Smooth muscle cell (in vitro differentiated cells): ENCODE data around the gene SFRP5. TPM values are rescaled to one million over a fixed set of nuclear protein-coding genes. Genes with fewer than 3 reads are reported as not detected.

ENCODE experiments used
- DNase-seq: peaks from one replicate; lab custom pipeline; 2025; ENCODE audit not compliant: unreplicated experiment; lab: John Stamatoyannopoulos, UW
- H2AFZ ChIP-seq: fragments of 200-600 bp; sonication (generic); 2 replicates; pipeline ENCODE4 v1.6.0; 2016; ENCODE audit warnings: antibody characterized with exemption, low read depth, mild to moderate bottlenecking
- H3F3A ChIP-seq: fragments of 200-600 bp; sonication (generic); 2 replicates; pipeline ENCODE4 v1.6.0; 2017; ENCODE audit warnings: antibody characterized with exemption, low read depth
- H3K27ac ChIP-seq: fragments of 200-600 bp; sonication (generic); 2 replicates; pipeline ENCODE4 v1.5.1; 2016; ENCODE audit warnings: low read depth, mild to moderate bottlenecking
- H3K27me3 ChIP-seq: fragments of 200-600 bp; sonication (generic); 2 replicates; pipeline ENCODE4 v1.6.1; 2016; ENCODE audit warnings: low read depth, mild to moderate bottlenecking
- H3K36me3 ChIP-seq: fragments of 200-600 bp; sonication (generic); 2 replicates; pipeline ENCODE4 v1.5.1; 2016; ENCODE audit warnings: low read depth
- H3K4me1 ChIP-seq: fragments of 200-600 bp; sonication (generic); 2 replicates; pipeline ENCODE4 v1.5.1; 2016; ENCODE audit warnings: low read depth
- H3K4me2 ChIP-seq: fragments of 200-600 bp; sonication (generic); 2 replicates; pipeline ENCODE4 v1.6.0; 2016; ENCODE audit warnings: mild to moderate bottlenecking
- H3K4me3 ChIP-seq: fragments of 200-600 bp; sonication (generic); 2 replicates; pipeline ENCODE4 v1.5.1; 2016; ENCODE audit warnings: mild to moderate bottlenecking
- H3K79me2 ChIP-seq: fragments of 200-600 bp; sonication (generic); 2 replicates; pipeline ENCODE4 v1.6.0; 2016; ENCODE audit warnings: low read depth, mild to moderate bottlenecking
- H3K9ac ChIP-seq: fragments of 200-600 bp; sonication (generic); 2 replicates; pipeline ENCODE4 v1.6.0; 2016; ENCODE audit warnings: low read depth
- H3K9me3 ChIP-seq: fragments of 200-600 bp; sonication (generic); replicated peaks from 2 replicates; pipeline ENCODE4 v1.5.1; 2016; ENCODE audit warnings: low read depth
- H4K20me1 ChIP-seq: fragments of 200-600 bp; sonication (generic); 2 replicates; pipeline ENCODE4 v1.6.0; 2016; ENCODE audit warnings: low read depth
- WGBS: methylation state at CpG from one replicate; pipeline ENCODE4 v1.1.7; 2016; ENCODE audit warnings: low lambda C conversion rate; 5-methylcytosine and 5-hydroxymethylcytosine counted together
- polyA plus RNA-seq: library from polyadenylated mRNA; unstranded; fragments of >200 nt; fragmentation: Nextera tagmentation; extraction: Ambion mirVana; gene quantifications from 2 replicates; pipeline ENCODE4 v1.2.1, GENCODE V29; 2016
- total RNA-seq: library from RNA; depleted of rRNA; stranded (reverse); fragments of >200 nt; gene quantifications from 2 replicates; pipeline ENCODE4 v1.2.3, GENCODE V29; 2014
- TF ChIP-seq, protein P1 (sequence below): fragments of 200-600 bp; sonication (generic); IDR thresholded peaks from 2 replicates; pipeline ENCODE4 v1.5.1; 2017; ENCODE audit warnings: borderline replicate concordance, mild to moderate bottlenecking, antibody characterized with exemption; ENCODE audit not compliant: insufficient read depth, poor library complexity, severe bottlenecking

SFRP5 gene
- total and polyA plus RNA-seq, 2 experiments from 2014 or later = 0.11 TPM; not detected in 1

DNA sequence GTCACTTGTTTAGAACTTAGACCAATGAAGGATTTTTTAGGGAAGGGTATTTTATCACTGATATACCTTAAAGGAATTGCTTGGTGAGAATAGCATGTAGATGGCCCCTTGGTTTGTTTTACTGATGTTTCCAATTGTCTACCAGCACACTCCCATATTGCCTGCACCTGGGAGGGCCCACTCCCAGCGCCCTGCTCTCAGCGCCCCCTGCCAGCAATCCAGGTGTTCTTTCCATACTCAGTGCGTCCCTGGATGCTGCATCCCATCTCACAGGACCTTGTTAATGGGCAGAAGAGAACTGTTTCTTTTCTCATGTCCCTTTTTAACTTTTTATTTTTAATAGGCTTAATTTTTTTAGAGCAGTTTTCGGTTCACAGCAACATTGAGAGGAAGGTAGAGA lies 24.1 kb upstream of the SFRP5 start:
- no peak overlapping the region for H2AFZ ChIP-seq
- H3K79me2 ChIP-seq = no peaks in the 10 kb centered on the region
- H3K9ac ChIP-seq = no peak overlapping the region
- no peaks in the 10 kb centered on the region for H3K36me3 ChIP-seq
- H3K27ac ChIP-seq = no peak overlapping the region
- TF ChIP-seq, protein P1, sequence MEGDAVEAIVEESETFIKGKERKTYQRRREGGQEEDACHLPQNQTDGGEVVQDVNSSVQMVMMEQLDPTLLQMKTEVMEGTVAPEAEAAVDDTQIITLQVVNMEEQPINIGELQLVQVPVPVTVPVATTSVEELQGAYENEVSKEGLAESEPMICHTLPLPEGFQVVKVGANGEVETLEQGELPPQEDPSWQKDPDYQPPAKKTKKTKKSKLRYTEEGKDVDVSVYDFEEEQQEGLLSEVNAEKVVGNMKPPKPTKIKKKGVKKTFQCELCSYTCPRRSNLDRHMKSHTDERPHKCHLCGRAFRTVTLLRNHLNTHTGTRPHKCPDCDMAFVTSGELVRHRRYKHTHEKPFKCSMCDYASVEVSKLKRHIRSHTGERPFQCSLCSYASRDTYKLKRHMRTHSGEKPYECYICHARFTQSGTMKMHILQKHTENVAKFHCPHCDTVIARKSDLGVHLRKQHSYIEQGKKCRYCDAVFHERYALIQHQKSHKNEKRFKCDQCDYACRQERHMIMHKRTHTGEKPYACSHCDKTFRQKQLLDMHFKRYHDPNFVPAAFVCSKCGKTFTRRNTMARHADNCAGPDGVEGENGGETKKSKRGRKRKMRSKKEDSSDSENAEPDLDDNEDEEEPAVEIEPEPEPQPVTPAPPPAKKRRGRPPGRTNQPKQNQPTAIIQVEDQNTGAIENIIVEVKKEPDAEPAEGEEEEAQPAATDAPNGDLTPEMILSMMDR = no peak
- H3K4me3 ChIP-seq = no peak overlapping the region
- H3K4me1 ChIP-seq = no peaks in the 10 kb centered on the region
- peaks cover 7% of the 10 kb centered on the region for H3K27me3 ChIP-seq
- no peaks in the 10 kb centered on the region for H3F3A ChIP-seq
- DNase-seq = no peak
- no peaks in the 10 kb centered on the region for H4K20me1 ChIP-seq
- no peaks in the 10 kb centered on the region for H3K9me3 ChIP-seq
- H3K4me2 ChIP-seq = no peak overlapping the region
- WGBS = 54% methylated on average over 4 of the region's 4 CpGs

DNA sequence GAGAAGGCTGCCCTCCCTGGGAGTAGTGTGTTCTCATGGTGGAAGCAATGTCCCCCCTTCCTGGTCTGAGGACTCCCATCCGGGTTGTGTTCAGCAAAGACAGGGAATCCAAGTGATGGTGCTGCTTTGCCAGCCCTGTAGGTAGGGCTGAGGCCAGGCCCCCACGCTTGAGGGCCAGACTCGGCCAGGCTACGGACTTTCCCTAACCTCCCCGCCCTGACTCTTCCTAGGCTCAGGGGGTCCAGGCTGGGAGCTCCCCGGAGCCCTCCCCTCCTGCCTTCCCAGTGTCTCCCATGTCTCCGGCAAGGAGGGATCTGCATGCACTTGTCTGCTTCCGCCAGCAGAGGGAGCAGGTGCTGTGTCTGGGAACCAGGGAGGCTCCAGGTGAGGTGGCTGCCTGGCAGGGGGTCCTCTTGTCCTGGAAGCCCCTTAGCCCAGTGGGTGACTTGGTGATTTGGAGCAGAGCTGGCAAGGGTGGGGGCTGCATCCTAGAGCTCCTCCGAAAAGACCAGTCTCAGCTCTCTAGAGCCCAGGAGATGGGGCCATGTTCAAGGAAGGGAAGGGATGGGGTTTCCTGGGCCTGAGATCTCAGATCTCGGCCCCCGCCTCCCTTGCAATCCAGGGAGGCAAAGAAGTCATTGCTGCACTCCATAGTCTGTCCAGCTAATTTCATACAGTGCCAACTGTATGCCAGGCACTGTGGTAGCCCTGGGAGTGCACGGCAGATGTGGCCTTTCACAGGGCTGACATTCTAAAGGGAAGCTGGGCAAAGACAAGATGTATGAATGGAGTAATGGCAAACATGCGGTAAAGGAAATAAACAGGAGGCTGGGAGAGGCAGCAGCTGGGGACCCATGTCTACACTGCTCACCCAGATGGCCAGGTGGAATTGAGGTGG lies 20.3 kb upstream of the SFRP5 start:
- H3K9ac ChIP-seq = no peak overlapping the region
- TF ChIP-seq, protein P1 = peak; percentile 90
- 41% methylated on average over 13 of the region's 13 CpGs for WGBS
- no peaks in the 10 kb centered on the region for H3F3A ChIP-seq
- H3K4me2 ChIP-seq = no peak overlapping the region
- no peak overlapping the region for H3K4me3 ChIP-seq
- H3K27me3 ChIP-seq = peaks cover 15% of the 10 kb centered on the region
- H3K4me1 ChIP-seq = no peaks in the 10 kb centered on the region
- H3K79me2 ChIP-seq = no peaks in the 10 kb centered on the region
- H3K36me3 ChIP-seq = no peaks in the 10 kb centered on the region
- no peak overlapping the region for H2AFZ ChIP-seq
- H3K27ac ChIP-seq = no peak overlapping the region
- no peaks in the 10 kb centered on the region for H4K20me1 ChIP-seq
- peak; percentile 17 for DNase-seq
- no peaks in the 10 kb centered on the region for H3K9me3 ChIP-seq

DNA sequence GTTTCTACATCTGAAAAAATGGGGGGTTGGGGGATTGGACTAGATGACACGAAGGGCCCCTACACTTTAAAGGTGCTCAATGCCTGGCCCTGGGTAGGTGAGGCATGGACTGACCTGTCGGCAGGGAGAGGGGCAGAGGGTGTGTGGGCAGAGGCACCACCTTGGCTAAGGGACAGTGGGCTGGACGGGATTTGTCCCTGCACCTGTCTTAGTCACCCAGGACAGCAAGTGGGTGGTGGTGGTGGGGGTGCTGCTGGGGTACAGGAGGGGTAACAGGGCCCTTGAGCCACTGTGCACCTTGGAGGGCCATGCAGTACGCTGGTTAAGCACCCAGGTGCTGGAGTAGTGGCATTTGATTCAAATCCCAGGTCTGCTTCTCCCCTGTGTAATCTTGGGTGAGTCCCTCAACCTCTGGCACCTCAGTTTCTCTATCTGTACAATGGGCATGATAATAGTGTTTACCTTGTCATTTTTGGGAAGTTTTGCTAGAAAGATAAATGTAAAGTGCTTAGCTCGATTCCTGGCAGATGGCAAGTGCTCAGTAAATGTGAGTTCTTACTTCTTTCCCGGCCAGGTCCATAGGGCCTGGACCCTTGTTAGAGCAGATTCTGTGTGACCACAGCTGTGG lies 18.1 kb upstream of the SFRP5 start:
- no peaks in the 10 kb centered on the region for H3K9me3 ChIP-seq
- peaks cover 24% of the 10 kb centered on the region for H3K27me3 ChIP-seq
- no peaks in the 10 kb centered on the region for H4K20me1 ChIP-seq
- no peak overlapping the region for H3K4me3 ChIP-seq
- H3K9ac ChIP-seq = no peak overlapping the region
- no peaks in the 10 kb centered on the region for H3K36me3 ChIP-seq
- 77% methylated on average over 6 of the region's 6 CpGs for WGBS
- no peak overlapping the region for H3K27ac ChIP-seq
- no peak for DNase-seq
- TF ChIP-seq, protein P1 = no peak
- no peaks in the 10 kb centered on the region for H3F3A ChIP-seq
- H2AFZ ChIP-seq = no peak overlapping the region
- no peak overlapping the region for H3K4me2 ChIP-seq
- H3K79me2 ChIP-seq = no peaks in the 10 kb centered on the region
- H3K4me1 ChIP-seq = no peaks in the 10 kb centered on the region
